IMR-90 (cell line): ENCODE data around the gene C1GALT1. TPM values are rescaled to one million over a fixed set of nuclear protein-coding genes. Genes with fewer than 3 reads are reported as not detected.

ENCODE experiments used
- ATAC-seq: fragments of 200-7000 bp; cut with Tn5 transposase; 2 replicates; pipeline ENCODE4 v1.9.1; 2020; ENCODE audit warnings: low read depth, mild to moderate bottlenecking, moderate library complexity
- BruUV-seq: library from RNA; stranded (reverse); fragments of 400-500 nt; replicated peaks from 2 replicates; lab custom pipeline; 2021; lab: Mats Ljungman, UMichigan
- CTCF ChIA-PET: fragments of 300-600 bp; formaldehyde crosslinking; extraction: SDS; loops from one replicate; lab custom pipeline; 2021; ENCODE audit warnings: antibody characterized with exemption; lab: Yijun Ruan, JAX
- POLR2A ChIA-PET: fragments of 300-600 bp; sonication (Branson Sonifier 250); formaldehyde crosslinking; loops from one replicate; lab custom pipeline; 2022; ENCODE audit warnings: antibody characterized with exemption; ENCODE audit not compliant: unreplicated experiment; lab: Charles Lee
- DNase-seq: peaks from one replicate; pipeline ENCODE4 v3.0.0; 2013
- H2AFZ ChIP-seq: replicated peaks from 2 replicates; pipeline ENCODE3; 2013; ENCODE audit warnings: low read length, mild to moderate bottlenecking; ENCODE audit not compliant: poor library complexity
- H2AK5ac ChIP-seq: 2 replicates; pipeline ENCODE4 v1.6.1; 2013; ENCODE audit warnings: low read depth, low read length, inconsistent platforms
- H2AK9ac ChIP-seq: replicated peaks from 2 replicates; pipeline ENCODE3; 2013; ENCODE audit warnings: mild to moderate bottlenecking, low read depth, low read length, moderate library complexity; ENCODE audit not compliant: poor library complexity
- H2BK120ac ChIP-seq: 2 replicates; pipeline ENCODE4 v1.6.1; 2013; ENCODE audit warnings: low read depth, low read length, inconsistent platforms
- H2BK15ac ChIP-seq: 3 replicates; pipeline ENCODE4 v1.6.1; 2013; ENCODE audit warnings: low read depth, low read length, inconsistent platforms
- H2BK20ac ChIP-seq: 2 replicates; pipeline ENCODE4 v1.6.1; 2013; ENCODE audit warnings: low read depth, mild to moderate bottlenecking, inconsistent platforms, low read length, moderate library complexity
- H2BK5ac ChIP-seq: 2 replicates; pipeline ENCODE4 v1.6.1; 2013; ENCODE audit warnings: mild to moderate bottlenecking, low read depth, low read length, inconsistent platforms; ENCODE audit not compliant: poor library complexity, severe bottlenecking
- H3K14ac ChIP-seq: replicated peaks from 2 replicates; pipeline ENCODE4 v1.6.1; 2013; ENCODE audit warnings: low read depth, low read length, inconsistent platforms
- H3K18ac ChIP-seq: 2 replicates; pipeline ENCODE4 v1.6.1; 2013; ENCODE audit warnings: low read depth, low read length, control low read depth
- H3K23ac ChIP-seq: 2 replicates; pipeline ENCODE4 v1.6.1; 2013; ENCODE audit warnings: low read depth, low read length, inconsistent platforms
- H3K27ac ChIP-seq: 2 replicates; pipeline ENCODE4 v1.5.1; 2013; ENCODE audit warnings: mild to moderate bottlenecking, control low read depth, low read length; ENCODE audit not compliant: insufficient read depth
- H3K27me3 ChIP-seq: 2 replicates; pipeline ENCODE4 v1.6.1; 2013; ENCODE audit warnings: low read length; ENCODE audit not compliant: control insufficient read depth, insufficient read depth
- H3K36me3 ChIP-seq: 2 replicates; pipeline ENCODE4 v1.6.1; 2013; ENCODE audit warnings: low read length, mixed read lengths; ENCODE audit not compliant: control insufficient read depth, insufficient read depth
- H3K4ac ChIP-seq: 2 replicates; pipeline ENCODE4 v1.6.1; 2013; ENCODE audit warnings: low read depth, low read length, inconsistent platforms
- H3K4me1 ChIP-seq: 2 replicates; pipeline ENCODE4 v1.6.1; 2013; ENCODE audit warnings: low read length, mixed read lengths; ENCODE audit not compliant: control insufficient read depth, insufficient read depth
- H3K4me2 ChIP-seq: 2 replicates; pipeline ENCODE4 v1.6.1; 2013; ENCODE audit warnings: low read depth, mild to moderate bottlenecking, control low read depth, low read length, moderate library complexity
- H3K4me3 ChIP-seq: 2 replicates; pipeline ENCODE4 v1.5.1; 2013; ENCODE audit warnings: low read depth, mild to moderate bottlenecking, control low read depth, low read length, moderate library complexity; ENCODE audit not compliant: insufficient read depth
- H3K56ac ChIP-seq: 2 replicates; pipeline ENCODE4 v1.6.1; 2013; ENCODE audit warnings: low read length, inconsistent platforms; ENCODE audit not compliant: insufficient read depth; ENCODE audit errors: extremely low read depth
- H3K79me1 ChIP-seq, 2 experiments: 2 replicates each; pipeline ENCODE4 v1.6.1; 2013; ENCODE audit warnings: low read length in 2 of 2, inconsistent platforms in 1 of 2, low read depth in 1 of 2
- H3K9ac ChIP-seq: 2 replicates; pipeline ENCODE4 v1.6.1; 2013; ENCODE audit warnings: low read depth, low read length, control low read depth
- H3K9me1 ChIP-seq: 2 replicates; pipeline ENCODE4 v1.6.1; 2013; ENCODE audit warnings: low read length, inconsistent platforms; ENCODE audit not compliant: insufficient read depth
- H3K9me3 ChIP-seq: 2 replicates; pipeline ENCODE4 v1.6.1; 2013; ENCODE audit warnings: low read length; ENCODE audit not compliant: control insufficient read depth, insufficient read depth
- H4K20me1 ChIP-seq: 2 replicates; pipeline ENCODE4 v1.6.1; 2013; ENCODE audit warnings: low read length, inconsistent platforms; ENCODE audit not compliant: insufficient read depth
- H4K5ac ChIP-seq: 2 replicates; pipeline ENCODE4 v1.6.1; 2013; ENCODE audit warnings: mild to moderate bottlenecking, low read depth, low read length, control low read depth
- H4K8ac ChIP-seq, 2 experiments: 2 replicates each; pipeline ENCODE4 v1.6.1; 2013; ENCODE audit warnings: low read depth in 2 of 2, low read length in 2 of 2, control low read depth in 1 of 2, inconsistent platforms in 1 of 2
- H4K91ac ChIP-seq: 2 replicates; pipeline ENCODE4 v1.6.1; 2013; ENCODE audit warnings: low read depth, low read length, inconsistent platforms; ENCODE audit not compliant: insufficient read depth
- BHLHE40 ChIP-seq: fragments of 150-350 bp; IDR thresholded peaks from 2 replicates; pipeline ENCODE4 v1.6.1; 2016; ENCODE audit warnings: mild to moderate bottlenecking, low read depth, low read length
- CEBPB ChIP-seq: IDR thresholded peaks from 2 replicates; pipeline ENCODE4 v1.6.1; 2012; ENCODE audit warnings: low read depth, low read length, improper control_type of control experiment
- CHD1 ChIP-seq: IDR thresholded peaks from 2 replicates; pipeline ENCODE4 v1.6.1; 2012; ENCODE audit warnings: low read depth, low read length, improper control_type of control experiment
- FOS ChIP-seq: fragments of 150-350 bp; IDR thresholded peaks from 2 replicates; pipeline ENCODE4 v1.6.1; 2016; ENCODE audit warnings: low read depth, low read length
- MAFK ChIP-seq: IDR thresholded peaks from 2 replicates; pipeline ENCODE4 v1.6.1; 2012; ENCODE audit warnings: low read depth, low read length, improper control_type of control experiment
- MAZ ChIP-seq: IDR thresholded peaks from 2 replicates; pipeline ENCODE4 v1.6.1; 2012; ENCODE audit warnings: low read depth, mild to moderate bottlenecking, low read length, improper control_type of control experiment, moderate library complexity, borderline replicate concordance
- MXI1 ChIP-seq: IDR thresholded peaks from 2 replicates; pipeline ENCODE4 v1.6.1; 2012; ENCODE audit warnings: low read depth, mild to moderate bottlenecking, low read length, moderate library complexity, borderline replicate concordance
- NFE2L2 ChIP-seq: fragments of 150-350 bp; IDR thresholded peaks from 2 replicates; pipeline ENCODE4 v1.6.1; 2016; ENCODE audit warnings: low read depth, mild to moderate bottlenecking, low read length
- POLR2A ChIP-seq: IDR thresholded peaks from 2 replicates; pipeline ENCODE4 v1.6.1; 2012; ENCODE audit warnings: mild to moderate bottlenecking, low read depth, low read length
- RAD21 ChIP-seq: IDR thresholded peaks from 2 replicates; pipeline ENCODE4 v1.6.1; 2012; ENCODE audit warnings: low read length, improper control_type of control experiment
- RCOR1 ChIP-seq: IDR thresholded peaks from 2 replicates; pipeline ENCODE4 v1.6.1; 2012; ENCODE audit warnings: mild to moderate bottlenecking, low read length, improper control_type of control experiment; ENCODE audit not compliant: insufficient replicate concordance
- RFX5 ChIP-seq: IDR thresholded peaks from 2 replicates; pipeline ENCODE4 v1.8.0; 2012; ENCODE audit warnings: low read depth, mild to moderate bottlenecking, low read length, moderate library complexity
- SMC3 ChIP-seq: fragments of 150-350 bp; IDR thresholded peaks from 2 replicates; pipeline ENCODE4 v1.6.1; 2016; ENCODE audit warnings: low read depth, mild to moderate bottlenecking, antibody characterized with exemption, low read length, moderate library complexity
- WGBS, 2 experiments: methylation state at CpG; one replicate each; pipeline versions ENCODE4 v1.1.5 to v1.1.7; 2013; ENCODE audit warnings: missing lambda C conversion rate in 2 of 2; ENCODE audit not compliant: insufficient read length in 1 of 2; ENCODE audit errors: extremely low coverage in 2 of 2; 5-methylcytosine and 5-hydroxymethylcytosine counted together
- dilution Hi-C: fragments of 300-500 bp; cut with HindIII; formaldehyde crosslinking; loops from one replicate; pipeline ENCODE4 v1.14.3; 2018; ENCODE audit warnings: low sequenced_read_pairs; ENCODE audit not compliant: unreplicated experiment
- in situ Hi-C: fragments of 300-500 bp; cut with MboI; formaldehyde crosslinking; loops from 3 replicates; pipeline ENCODE4 v1.14.3; 2019; ENCODE audit warnings: low sequenced_read_pairs, inconsistent platforms, mixed read lengths
- intact Hi-C: fragments of 100-400 bp; cut with micrococcal nuclease; formaldehyde crosslinking; loops from 2 replicates; pipeline ENCODE4 v1.10.0; 2022
- polyA plus RNA-seq, 3 experiments: library from polyadenylated mRNA; depleted of rRNA; stranded (reverse); fragments of >200 nt; gene quantifications; 2 replicates each; pipeline ENCODE4 v1.2.3, GENCODE V29; 2012; ENCODE audit warnings: low replicate concordance in 1 of 3
- total RNA-seq: library from RNA; depleted of rRNA; stranded (reverse); fragments of >200 nt; gene quantifications from 2 replicates; pipeline ENCODE4 v1.2.3, GENCODE V29; 2012
- TF ChIP-seq, protein P1 (sequence below): fragments of 150-350 bp; IDR thresholded peaks from 2 replicates; pipeline ENCODE4 v1.6.1; 2017; ENCODE audit warnings: mild to moderate bottlenecking, antibody characterized with exemption, low read length, low read depth
- TF ChIP-seq, protein P2 (sequence below): fragments of 150-350 bp; IDR thresholded peaks from 2 replicates; pipeline ENCODE4 v1.6.1; 2016; ENCODE audit warnings: low read depth, mild to moderate bottlenecking, low read length, moderate library complexity, borderline replicate concordance
- TF ChIP-seq, protein P3 (sequence below): conservative IDR thresholded peaks from 2 replicates; pipeline ENCODE4 v1.5.1; 2012; ENCODE audit warnings: mild to moderate bottlenecking, low read depth, low read length, improper control_type of control experiment

The C1GALT1 gene
- total and polyA plus RNA-seq, 2 of the 4 experiments (the other 2 are of a cell fraction), result 11.6 to 12.2 TPM

DNA sequence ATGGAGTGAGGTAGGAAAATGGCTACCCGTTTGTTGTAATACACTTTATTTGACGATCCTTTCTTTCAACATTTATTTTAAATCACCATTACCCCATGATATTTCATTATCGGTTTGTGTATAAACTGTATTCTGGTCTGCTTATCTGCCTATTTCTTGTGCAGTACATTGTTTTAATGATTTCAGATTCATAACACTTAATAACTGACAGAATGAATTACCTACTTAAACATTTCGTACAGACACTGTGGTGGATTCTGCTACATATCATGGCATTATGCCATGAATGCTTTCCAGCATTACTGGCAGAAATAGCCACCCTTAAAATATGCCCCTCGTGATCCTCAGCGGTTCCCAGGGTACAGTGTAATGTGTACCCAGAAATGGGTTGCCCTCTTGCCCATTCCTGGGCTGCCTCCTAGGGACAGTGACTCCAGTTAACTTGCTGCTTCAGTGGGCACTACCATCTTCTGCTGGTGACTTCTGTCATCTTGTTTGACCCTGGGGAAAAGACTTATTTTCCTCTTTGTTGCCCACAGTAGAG is 74.5 kb downstream of the C1GALT1 start:
- no peak for ATAC-seq
- no peaks in the 10 kb centered on the region for H3K4me1 ChIP-seq
- no peak overlapping the region for H2BK15ac ChIP-seq
- H3K18ac ChIP-seq, result no peak overlapping the region
- no peak overlapping the region for H2AFZ ChIP-seq
- H2AK9ac ChIP-seq, result no peak overlapping the region
- BruUV-seq, result no TSS peak
- H3K4me2 ChIP-seq, result no peak overlapping the region
- no peak overlapping the region for H2BK120ac ChIP-seq
- no peaks in the 10 kb centered on the region for H3K9me1 ChIP-seq
- H3K27me3 ChIP-seq, result no peaks in the 10 kb centered on the region
- no peaks in the 10 kb centered on the region for H4K20me1 ChIP-seq
- no peaks in the 10 kb centered on the region for H3K9me3 ChIP-seq
- no peak overlapping the region for H2AK5ac ChIP-seq
- H3K4ac ChIP-seq, result no peak overlapping the region
- H2BK20ac ChIP-seq, result no peak overlapping the region
- H3K23ac ChIP-seq, result no peak overlapping the region
- no peaks in the 10 kb centered on the region for H3K36me3 ChIP-seq
- in situ Hi-C loops, result no loop called here
- no peak overlapping the region for H3K9ac ChIP-seq
- CTCF ChIA-PET, result no interaction called here
- 60% methylated on average over 1 of the region's 6 CpGs; no CpG with 5 or more reads in 1 of the 2 experiments for WGBS, 2 experiments
- dilution Hi-C loops, result no loop called here
- intact Hi-C loops, result no loop called here
- no peak for DNase-seq
- H4K91ac ChIP-seq, result no peak overlapping the region
- H4K8ac ChIP-seq, result no peak overlapping the region
- H3K27ac ChIP-seq, result no peak overlapping the region
- no peak overlapping the region for H2BK5ac ChIP-seq
- TF ChIP-seq POLR2A (no peak), RCOR1 (no peak), MAZ (no peak), CHD1 (no peak), MAFK (no peak), CEBPB (no peak), RAD21 (no peak), RFX5 (no peak), SMC3 (no peak), BHLHE40 (no peak), MXI1 (no peak), NFE2L2 (no peak), FOS (no peak)
- TF ChIP-seq, protein P1, sequence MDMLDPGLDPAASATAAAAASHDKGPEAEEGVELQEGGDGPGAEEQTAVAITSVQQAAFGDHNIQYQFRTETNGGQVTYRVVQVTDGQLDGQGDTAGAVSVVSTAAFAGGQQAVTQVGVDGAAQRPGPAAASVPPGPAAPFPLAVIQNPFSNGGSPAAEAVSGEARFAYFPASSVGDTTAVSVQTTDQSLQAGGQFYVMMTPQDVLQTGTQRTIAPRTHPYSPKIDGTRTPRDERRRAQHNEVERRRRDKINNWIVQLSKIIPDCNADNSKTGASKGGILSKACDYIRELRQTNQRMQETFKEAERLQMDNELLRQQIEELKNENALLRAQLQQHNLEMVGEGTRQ, result no peak
- TF ChIP-seq, protein P2, sequence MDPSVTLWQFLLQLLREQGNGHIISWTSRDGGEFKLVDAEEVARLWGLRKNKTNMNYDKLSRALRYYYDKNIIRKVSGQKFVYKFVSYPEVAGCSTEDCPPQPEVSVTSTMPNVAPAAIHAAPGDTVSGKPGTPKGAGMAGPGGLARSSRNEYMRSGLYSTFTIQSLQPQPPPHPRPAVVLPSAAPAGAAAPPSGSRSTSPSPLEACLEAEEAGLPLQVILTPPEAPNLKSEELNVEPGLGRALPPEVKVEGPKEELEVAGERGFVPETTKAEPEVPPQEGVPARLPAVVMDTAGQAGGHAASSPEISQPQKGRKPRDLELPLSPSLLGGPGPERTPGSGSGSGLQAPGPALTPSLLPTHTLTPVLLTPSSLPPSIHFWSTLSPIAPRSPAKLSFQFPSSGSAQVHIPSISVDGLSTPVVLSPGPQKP, result no peak
- TF ChIP-seq, protein P3, sequence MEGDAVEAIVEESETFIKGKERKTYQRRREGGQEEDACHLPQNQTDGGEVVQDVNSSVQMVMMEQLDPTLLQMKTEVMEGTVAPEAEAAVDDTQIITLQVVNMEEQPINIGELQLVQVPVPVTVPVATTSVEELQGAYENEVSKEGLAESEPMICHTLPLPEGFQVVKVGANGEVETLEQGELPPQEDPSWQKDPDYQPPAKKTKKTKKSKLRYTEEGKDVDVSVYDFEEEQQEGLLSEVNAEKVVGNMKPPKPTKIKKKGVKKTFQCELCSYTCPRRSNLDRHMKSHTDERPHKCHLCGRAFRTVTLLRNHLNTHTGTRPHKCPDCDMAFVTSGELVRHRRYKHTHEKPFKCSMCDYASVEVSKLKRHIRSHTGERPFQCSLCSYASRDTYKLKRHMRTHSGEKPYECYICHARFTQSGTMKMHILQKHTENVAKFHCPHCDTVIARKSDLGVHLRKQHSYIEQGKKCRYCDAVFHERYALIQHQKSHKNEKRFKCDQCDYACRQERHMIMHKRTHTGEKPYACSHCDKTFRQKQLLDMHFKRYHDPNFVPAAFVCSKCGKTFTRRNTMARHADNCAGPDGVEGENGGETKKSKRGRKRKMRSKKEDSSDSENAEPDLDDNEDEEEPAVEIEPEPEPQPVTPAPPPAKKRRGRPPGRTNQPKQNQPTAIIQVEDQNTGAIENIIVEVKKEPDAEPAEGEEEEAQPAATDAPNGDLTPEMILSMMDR, result no peak
- H3K79me1 ChIP-seq, result no peaks in the 10 kb centered on the region; a peak in 1 of 4 replicates
- H3K4me3 ChIP-seq, result no peak overlapping the region
- POLR2A ChIA-PET, result no interaction called here
- no peak overlapping the region for H4K5ac ChIP-seq
- H3K14ac ChIP-seq, result no peak overlapping the region
- H3K56ac ChIP-seq, result no peak overlapping the region
